ENCODE results near the gene COPA.
A peak's percentile ranks its signal among the peaks of the same experiment; 100 is the strongest.
"Not testable (repeated sequence)": the region's sequence is repeated elsewhere in the genome, so short reads cannot be mapped to it uniquely, and the experiment has no call there.

The COPA gene

GRCh38 chr1:160342953-160343869 is at the start of gene COPA, which contains the start of gene NCSTN:
TSS of gene COPA (minus strand) at chr1:160343250. CDS start at chr1:160343170, 80 bp downstream.
TSS of gene NCSTN (plus strand) at chr1:160343383. CDS start at chr1:160343397, 14 bp downstream.
- H3K4me3 ChIP-seq (ENCODE audit: low read length): peak within 1 kb of the TSS; percentile 97
- peak; percentile 14 for TF ChIP-seq CTCF (conservative IDR thresholded peaks at IDR 0.05; ENCODE audit: low read depth, low read length)
- peak; percentile 87 for DNase-seq (ENCODE audit: low read depth)

- H3K4me3 ChIP-seq (ENCODE audit: low read length); DNase-seq (ENCODE audit: low read depth): not testable (repeated sequence)
These were observed 45.4 kb upstream of the COPA start for GRCh38 chr1:160388406-160388805.

GRCh38 chr1:160384812-160385211 is 41.8 kb upstream of the COPA start:
- DNase-seq (ENCODE audit: low read depth); H3K4me3 ChIP-seq (ENCODE audit: low read length): not testable (repeated sequence)

GRCh38 chr1:160377585-160378206 is 34.6 kb upstream of the COPA start:
- H3K4me3 ChIP-seq (ENCODE audit: low read length): no peak overlapping the region
- no peak for TF ChIP-seq CTCF (conservative IDR thresholded peaks at IDR 0.05; ENCODE audit: low read depth, low read length)
- DNase-seq (ENCODE audit: low read depth): no peak

- H3K4me3 ChIP-seq (ENCODE audit: low read length): no peak overlapping the region
- no peak for DNase-seq (ENCODE audit: low read depth)
- peak; percentile 98 for TF ChIP-seq CTCF (conservative IDR thresholded peaks at IDR 0.05; ENCODE audit: low read depth, low read length)
These were observed 33.6 kb upstream of the COPA start for GRCh38 chr1:160376525-160377131.

GRCh38 chr1:160375788-160376524 is 32.9 kb upstream of the COPA start:
- DNase-seq (ENCODE audit: low read depth): no peak
- H3K4me3 ChIP-seq (ENCODE audit: low read length): no peak overlapping the region
- no peak for TF ChIP-seq CTCF (conservative IDR thresholded peaks at IDR 0.05; ENCODE audit: low read depth, low read length)

- no peak overlapping the region for H3K4me3 ChIP-seq (ENCODE audit: low read length)
- DNase-seq (ENCODE audit: low read depth): no peak
- no peak for TF ChIP-seq CTCF (conservative IDR thresholded peaks at IDR 0.05; ENCODE audit: low read depth, low read length)
These were observed 31.5 kb upstream of the COPA start for GRCh38 chr1:160374306-160375110.

All from retinal pigment epithelial cell (primary cell).